HL-60 (cell line): ENCODE measurements around the gene PLA2G6.

Source experiments
- DNase-seq, 2 experiments: peaks; one replicate each; pipeline ENCODE4 v3.0.0-alpha.2; 2010 to 2020; ENCODE audit warnings: low read depth in 1 of 2, low spot score in 1 of 2
- H3K27ac ChIP-seq: fragments of 250-450 bp; sonication (Bioruptor Pico); replicated peaks from 2 replicates; pipeline ENCODE4 v1.5.1; 2020; ENCODE audit warnings: mild to moderate bottlenecking, moderate library complexity
- H3K27me3 ChIP-seq: fragments of 250-450 bp; sonication (Bioruptor Pico); 2 replicates; pipeline ENCODE4 v1.5.1; 2021; ENCODE audit warnings: mild to moderate bottlenecking, moderate library complexity; ENCODE audit not compliant: insufficient read depth, poor library complexity, severe bottlenecking
- H3K4me3 ChIP-seq: replicated peaks from 2 replicates; pipeline ENCODE4 v1.5.1; 2011; ENCODE audit warnings: mild to moderate bottlenecking, control low read depth, low read length; ENCODE audit not compliant: insufficient read depth
- CTCF ChIP-seq: IDR thresholded peaks from one replicate; pipeline ENCODE4 v1.5.1; 2011; ENCODE audit warnings: low read length, control low read depth, inconsistent platforms; ENCODE audit not compliant: insufficient read depth
- GABPA ChIP-seq: IDR thresholded peaks from 2 replicates; pipeline ENCODE4 v1.6.1; 2012; ENCODE audit warnings: low read depth
- POLR2AphosphoS5 ChIP-seq: IDR thresholded peaks from 2 replicates; pipeline ENCODE4 v1.6.1; 2012; ENCODE audit warnings: low read depth
- REST ChIP-seq: IDR thresholded peaks from 2 replicates; pipeline ENCODE4 v1.6.1; 2012; ENCODE audit warnings: low read depth; ENCODE audit not compliant: insufficient replicate concordance
- SPI1 ChIP-seq: IDR thresholded peaks from 2 replicates; pipeline ENCODE4 v1.6.1; 2012; ENCODE audit warnings: low read depth, mild to moderate bottlenecking, borderline replicate concordance

The PLA2G6 gene

GRCh38 chr22:38199826-38200559 lies 18.4 kb upstream of the PLA2G6 start:
- DNase-seq = no peak
- Histone ChIP-seq H3K4me3 (no peak overlapping the region), H3K27ac (no peak overlapping the region), H3K27me3 (no peaks in the 10 kb centered on the region)
- no peak for TF ChIP-seq SPI1
- TF ChIP-seq POLR2AphosphoS5 = no peak
- TF ChIP-seq GABPA = no peak
- no peak for TF ChIP-seq CTCF
- no peak for TF ChIP-seq REST

- DNase-seq = no peak
Observed at GRCh38 chr22:38196791-38197419, 15.3 kb upstream of the PLA2G6 start.

More at GRCh38 chr22:38196791-38197419, 15.3 kb upstream of the PLA2G6 start:
- Histone ChIP-seq H3K4me3 (no peak overlapping the region), H3K27me3 (no peaks in the 10 kb centered on the region), H3K27ac (no peak overlapping the region)
- TF ChIP-seq SPI1 = no peak
- TF ChIP-seq GABPA = no peak
- TF ChIP-seq REST = no peak
- TF ChIP-seq POLR2AphosphoS5 = no peak
- no peak for TF ChIP-seq CTCF
